IPS DF 4.7 (cell line): ENCODE data around the gene CACNA1D.
"Not testable (repeated sequence)": the region's sequence is repeated elsewhere in the genome, so short reads cannot be mapped to it uniquely, and the experiment has no call there.

Source experiments
- DNase-seq: peaks from one replicate; pipeline ENCODE4 v3.0.0-alpha.2; 2013; ENCODE audit warnings: low spot score; ENCODE audit errors: extremely low read depth

Gene CACNA1D

DNA sequence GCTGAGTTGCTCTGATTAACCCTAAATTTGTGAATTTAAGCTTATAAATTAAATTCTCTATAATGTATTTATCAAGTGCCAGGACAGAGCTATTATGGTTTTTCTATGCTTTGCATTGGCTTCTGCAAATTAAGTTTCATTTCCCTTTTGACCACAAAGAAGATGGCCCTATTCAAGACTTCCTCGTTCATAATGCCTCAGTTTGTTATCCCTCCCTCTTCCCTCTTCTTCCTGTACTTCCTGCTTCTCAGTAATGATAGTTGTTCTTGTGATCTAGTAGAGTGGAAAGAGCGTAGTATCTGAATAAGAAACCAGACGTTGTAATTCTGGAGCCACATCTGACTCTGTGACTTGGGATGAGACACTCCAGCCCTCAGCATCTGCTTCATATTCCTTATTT, 118.7 kb downstream of the CACNA1D start:
- DNase-seq, result no peak

GRCh38 chr3:53614307-53614706, 119.9 kb downstream of the CACNA1D start:
- DNase-seq, result no peak

GRCh38 chr3:53616321-53616720, 121.9 kb downstream of the CACNA1D start:
- DNase-seq, result no peak

DNA sequence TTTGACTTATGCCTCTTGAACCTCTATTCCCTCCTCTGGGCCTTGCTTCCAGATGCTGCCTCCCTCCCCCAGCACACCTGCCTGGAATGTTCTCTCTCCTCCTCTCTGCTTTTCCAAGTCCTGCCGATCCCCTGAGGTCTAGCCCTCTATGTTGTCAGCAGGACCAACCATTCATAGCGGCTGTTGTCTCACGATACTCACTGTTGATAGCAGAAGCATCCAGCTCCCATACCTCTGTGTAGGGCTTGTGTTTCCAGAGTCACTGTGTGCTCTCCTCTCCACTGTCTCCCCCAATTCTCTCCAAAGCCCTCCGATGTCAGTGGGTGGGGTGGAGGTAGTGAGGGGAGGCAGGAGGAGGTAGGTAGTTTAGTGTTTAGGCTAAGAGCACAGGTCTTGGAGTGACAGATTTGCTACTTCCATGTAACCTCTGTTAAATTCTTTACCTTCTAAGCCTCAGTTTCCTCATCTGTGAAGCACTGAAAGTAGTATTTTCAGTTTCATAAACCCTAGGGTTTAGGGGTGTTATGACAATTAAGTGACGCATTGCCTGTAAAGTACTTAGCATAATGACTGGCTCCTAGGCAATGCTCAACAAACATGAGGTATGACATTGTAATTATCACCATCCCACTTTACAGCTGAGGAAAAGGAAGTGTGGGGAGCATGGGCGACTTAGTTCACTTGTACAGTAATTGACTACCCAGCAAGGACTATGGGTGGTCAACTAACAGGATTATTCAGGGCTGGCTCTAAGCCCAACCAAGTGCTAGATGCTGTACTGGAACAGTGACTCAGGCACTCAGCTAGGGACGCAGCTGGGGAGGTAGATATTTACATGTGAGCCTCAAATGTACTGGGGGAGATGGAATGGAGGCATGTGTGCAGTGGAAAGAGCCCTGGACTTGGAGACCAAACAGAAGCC, 122.8 kb downstream of the CACNA1D start:
- DNase-seq, result no peak

DNA sequence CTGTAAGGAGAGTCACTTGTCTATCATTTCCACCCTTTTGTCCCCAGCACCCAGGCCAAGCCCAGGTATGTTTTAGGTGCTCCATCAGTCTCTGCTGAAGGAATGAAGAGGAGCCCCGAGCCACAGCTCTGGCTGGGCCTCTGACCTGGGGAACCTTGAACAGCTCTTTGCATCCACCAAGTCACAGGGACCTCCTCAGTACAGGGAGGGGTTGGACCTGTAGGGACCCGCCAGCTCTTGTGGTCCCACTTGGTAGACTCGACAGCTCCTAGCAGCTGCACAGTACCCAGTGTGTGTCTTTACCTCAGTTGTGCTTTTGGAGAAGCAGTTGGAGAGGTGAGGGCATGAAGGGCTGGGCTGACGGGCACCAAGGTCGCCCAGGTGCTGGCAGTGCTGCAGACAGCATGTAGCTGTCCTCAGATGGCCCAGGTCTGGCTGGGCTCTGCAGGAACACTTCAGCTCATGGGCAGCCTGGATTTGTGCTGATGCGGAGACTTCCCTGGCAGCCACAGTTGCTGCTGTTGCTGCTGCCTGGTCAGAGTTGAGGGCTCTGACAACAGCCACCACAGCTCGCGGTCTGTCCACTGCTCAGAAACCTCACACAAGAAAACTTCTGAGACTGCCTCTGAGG, 123.6 kb downstream of the CACNA1D start:
- DNase-seq, result no peak

DNA sequence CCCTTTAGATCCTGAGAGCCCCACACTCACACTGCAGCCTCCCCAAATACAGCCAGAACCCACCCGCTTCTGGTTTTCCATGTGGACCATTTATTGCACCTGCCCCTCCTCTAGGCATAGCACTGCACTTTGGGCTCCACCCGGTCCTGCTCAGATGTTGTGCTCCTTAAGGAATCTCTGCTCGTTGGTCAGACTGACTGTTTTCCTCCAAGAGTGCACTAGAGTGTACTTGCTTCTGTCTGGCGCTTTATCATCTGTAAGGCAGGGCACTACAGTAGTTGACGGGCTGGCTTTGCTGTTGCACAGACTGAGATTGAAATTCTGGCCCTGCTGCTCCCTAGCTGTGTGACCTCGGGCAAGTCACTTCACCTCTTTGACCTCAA, 124.1 kb downstream of the CACNA1D start:
- no peak for DNase-seq

GRCh38 chr3:53618936-53619335, 124.5 kb downstream of the CACNA1D start:
- DNase-seq, result no peak

- DNase-seq, result no peak
These were observed 129.8 kb downstream of the CACNA1D start for GRCh38 chr3:53624061-53624857.

DNA sequence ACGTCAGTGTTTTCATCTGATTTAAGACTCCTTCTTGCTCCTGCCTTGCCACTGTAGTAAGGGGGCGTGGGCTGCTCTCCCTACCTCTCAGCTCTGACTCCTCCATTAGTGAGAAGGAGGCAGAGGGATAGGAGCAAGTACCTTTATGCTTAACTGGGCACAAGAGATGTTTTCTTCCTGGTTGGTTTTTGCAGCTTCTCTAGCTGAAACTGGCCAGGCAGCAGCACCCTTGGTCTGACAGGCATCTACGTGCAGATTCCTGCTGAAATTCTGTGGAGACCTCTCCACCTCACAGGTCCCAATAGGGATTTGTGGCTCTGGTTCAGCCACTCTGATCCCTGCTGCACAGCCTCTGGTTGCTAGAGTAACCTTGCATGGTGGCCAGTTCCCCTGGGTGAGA, 132.5 kb downstream of the CACNA1D start:
- DNase-seq, result no peak

DNA sequence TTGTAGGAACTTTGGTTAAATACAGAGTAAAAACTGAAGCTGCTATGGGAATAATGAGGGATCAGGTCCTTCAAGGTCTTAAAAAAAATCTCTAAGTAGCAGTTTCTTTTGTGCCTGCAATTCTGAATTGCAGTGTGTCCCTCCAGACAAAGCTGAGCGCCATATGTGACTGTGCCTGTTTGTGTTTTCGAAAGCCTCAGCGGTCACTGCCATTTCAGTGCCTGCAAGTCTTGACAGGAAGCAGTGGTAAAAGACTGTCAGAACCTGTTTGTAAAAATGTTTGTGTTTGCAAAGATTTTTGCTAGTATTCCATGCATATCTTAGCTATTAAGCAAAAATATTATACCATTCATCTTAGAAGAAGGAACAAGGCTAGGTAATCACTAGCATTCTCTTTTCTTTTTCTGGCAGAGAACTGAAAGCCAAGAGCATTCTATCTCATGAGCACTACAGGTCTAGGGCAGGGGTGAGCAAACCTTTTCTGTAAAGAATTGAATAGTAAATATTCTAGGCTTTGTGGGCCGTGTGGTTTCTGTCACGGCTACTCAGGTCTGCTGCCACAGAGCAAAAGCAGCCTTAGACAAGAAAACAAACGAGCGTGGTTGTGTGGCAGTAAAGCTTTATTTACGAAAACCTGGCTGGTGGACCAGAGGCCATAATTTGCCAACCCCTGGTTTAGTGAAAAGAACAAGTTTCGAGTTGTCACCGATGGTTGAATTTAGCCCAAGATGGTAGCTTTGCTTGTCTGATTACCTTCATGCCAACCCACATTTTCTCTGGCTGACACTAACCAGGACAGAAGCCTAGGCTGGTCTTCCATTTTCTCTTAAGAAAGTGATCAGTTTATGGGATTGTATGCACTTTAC, 134.4 kb downstream of the CACNA1D start:
- no peak for DNase-seq

DNA sequence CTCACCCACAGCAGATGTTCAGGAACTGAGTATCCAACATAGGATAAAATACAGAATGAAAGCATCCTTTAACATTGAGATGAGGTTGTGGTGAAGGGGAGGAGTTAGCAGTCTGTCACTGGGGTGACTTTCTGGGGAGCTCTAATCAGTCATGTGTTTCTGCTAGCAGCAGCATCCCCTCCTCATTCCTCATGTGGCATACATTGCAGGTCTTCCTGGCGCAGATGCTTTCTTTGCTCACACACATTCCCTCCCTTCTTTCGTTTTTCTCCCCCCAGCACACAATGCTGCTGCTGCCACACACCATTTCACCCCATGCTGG, 135.0 kb downstream of the CACNA1D start:
- DNase-seq, result no peak

GRCh38 chr3:53630547-53630946, 136.1 kb downstream of the CACNA1D start:
- no peak for DNase-seq

GRCh38 chr3:53633197-53633787, 138.9 kb downstream of the CACNA1D start:
- DNase-seq, result no peak

GRCh38 chr3:53635041-53635440, 140.6 kb downstream of the CACNA1D start:
- DNase-seq, result no peak

GRCh38 chr3:53638806-53639205, 144.4 kb downstream of the CACNA1D start:
- not testable (repeated sequence) for DNase-seq

DNA sequence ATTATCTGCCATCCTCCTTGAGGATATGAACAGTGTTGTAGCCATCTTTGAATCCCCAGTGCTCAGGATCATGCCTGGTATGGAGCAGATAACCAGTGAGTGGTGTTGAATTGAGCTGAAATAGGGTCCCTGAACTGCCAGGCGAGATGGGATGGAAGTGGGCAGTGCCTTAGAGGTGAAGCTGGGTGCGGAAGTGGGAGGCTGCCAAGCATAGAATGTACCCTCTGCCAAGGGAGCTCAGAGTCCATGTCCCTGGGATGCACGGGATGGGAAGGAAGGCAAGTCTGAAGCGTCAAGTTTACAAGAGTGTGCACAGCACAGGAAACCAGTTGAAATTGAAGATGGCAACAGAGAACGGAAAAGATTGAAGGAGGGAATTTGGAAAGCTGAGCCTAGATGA, 147.0 kb downstream of the CACNA1D start:
- no peak for DNase-seq

- no peak for DNase-seq
These were observed 147.8 kb downstream of the CACNA1D start for GRCh38 chr3:53642211-53642610.

GRCh38 chr3:53643757-53644156, 149.3 kb downstream of the CACNA1D start:
- DNase-seq, result no peak

DNA sequence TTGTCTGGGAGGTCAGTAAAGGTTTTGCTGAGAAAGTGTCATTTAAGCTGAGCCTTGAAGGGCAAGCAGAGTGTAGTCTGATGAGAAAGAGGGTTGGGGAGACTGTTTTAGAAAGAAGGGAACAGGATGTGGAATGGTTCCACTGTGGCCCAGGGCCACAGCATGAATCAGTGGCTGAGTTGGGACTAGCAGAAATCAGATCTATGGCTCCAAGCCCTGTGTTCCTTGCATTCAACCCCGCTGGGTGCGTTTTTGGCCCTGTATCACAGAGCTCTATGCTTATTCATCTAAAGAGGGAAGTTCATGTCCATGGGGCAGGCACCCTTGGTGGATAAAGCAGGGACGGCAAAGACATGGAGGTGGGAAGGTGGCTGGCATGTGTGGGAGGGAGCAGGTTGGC, 151.3 kb downstream of the CACNA1D start:
- no peak for DNase-seq

- DNase-seq, result no peak
These were observed 152.3 kb downstream of the CACNA1D start for GRCh38 chr3:53646723-53647122.

- no peak for DNase-seq
These were observed 155.4 kb downstream of the CACNA1D start for GRCh38 chr3:53649816-53650215.
